Neural progenitor cell (in vitro differentiated cells): Measurements from ENCODE around the gene RTKN. TPM values are rescaled to one million over a fixed set of nuclear protein-coding genes. Genes with fewer than 3 reads are reported as not detected.

Source experiments
- DNase-seq: peaks from one replicate; pipeline ENCODE4 v3.0.0-alpha.2; 2016; ENCODE audit warnings: low spot score
- H2AFZ ChIP-seq: fragments of 200-600 bp; sonication (generic); replicated peaks from 2 replicates; pipeline ENCODE4 v1.6.1; 2016; ENCODE audit warnings: antibody characterized with exemption
- H3F3A ChIP-seq: fragments of 200-600 bp; sonication (generic); 2 replicates; pipeline ENCODE4 v1.6.1; 2016; ENCODE audit warnings: antibody characterized with exemption, low read depth
- H3K27ac ChIP-seq: fragments of 200-600 bp; sonication (generic); 2 replicates; pipeline ENCODE4 v1.5.1; 2016; ENCODE audit warnings: mild to moderate bottlenecking
- H3K27me3 ChIP-seq: fragments of 200-600 bp; sonication (generic); 2 replicates; pipeline ENCODE4 v1.6.1; 2016; ENCODE audit warnings: mild to moderate bottlenecking, moderate library complexity
- H3K36me3 ChIP-seq: fragments of 200-600 bp; sonication (generic); 2 replicates; pipeline ENCODE4 v1.5.1; 2016
- H3K4me1 ChIP-seq: fragments of 200-600 bp; sonication (generic); 2 replicates; pipeline ENCODE4 v1.6.1; 2016; ENCODE audit warnings: mixed run types
- H3K4me2 ChIP-seq: fragments of 200-600 bp; sonication (generic); 2 replicates; pipeline ENCODE4 v1.6.1; 2016
- H3K4me3 ChIP-seq: fragments of 200-600 bp; sonication (generic); 2 replicates; pipeline ENCODE4 v1.5.1; 2016
- H3K79me2 ChIP-seq: fragments of 200-600 bp; sonication (generic); 2 replicates; pipeline ENCODE4 v1.6.1; 2016; ENCODE audit warnings: low read depth
- H3K9ac ChIP-seq: fragments of 200-600 bp; sonication (generic); 2 replicates; pipeline ENCODE4 v1.6.1; 2016
- H3K9me3 ChIP-seq: fragments of 200-600 bp; sonication (generic); 2 replicates; pipeline ENCODE4 v1.5.1; 2016; ENCODE audit warnings: low read depth
- H4K20me1 ChIP-seq: fragments of 200-600 bp; sonication (generic); 2 replicates; pipeline ENCODE4 v1.6.1; 2016; ENCODE audit warnings: low read depth
- H3K27ac Mint-ChIP-seq: 3 replicates; pipeline ENCODE4 v1.8.0; 2021; ENCODE audit warnings: mixed read lengths
- H3K27me3 Mint-ChIP-seq: 2 replicates; pipeline ENCODE4 v1.8.0; 2022; ENCODE audit warnings: low read depth, mild to moderate bottlenecking, inconsistent platforms, moderate library complexity, mixed read lengths; ENCODE audit not compliant: insufficient read depth
- H3K36me3 Mint-ChIP-seq: 3 replicates; pipeline ENCODE4 v1.8.0; 2021; ENCODE audit warnings: mixed read lengths
- H3K4me1 Mint-ChIP-seq: 3 replicates; pipeline ENCODE4 v1.8.0; 2021; ENCODE audit warnings: mixed read lengths
- H3K4me3 Mint-ChIP-seq: 3 replicates; pipeline ENCODE4 v1.8.0; 2021; ENCODE audit warnings: mild to moderate bottlenecking, moderate library complexity, mixed read lengths
- H3K9me3 Mint-ChIP-seq: 3 replicates; pipeline ENCODE4 v1.8.0; 2020; ENCODE audit warnings: mixed read lengths
- EZH2 ChIP-seq: fragments of 200-600 bp; sonication (generic); IDR thresholded peaks from 2 replicates; pipeline ENCODE4 v1.6.1; 2017; ENCODE audit warnings: antibody characterized with exemption, mild to moderate bottlenecking, moderate library complexity
- EZH2phosphoT487 ChIP-seq: fragments of 200-600 bp; sonication (generic); IDR thresholded peaks from 2 replicates; pipeline ENCODE4 v1.6.1; 2017; ENCODE audit warnings: antibody characterized with exemption
- total RNA-seq: library from RNA; depleted of rRNA; stranded (reverse); fragments of >200 nt; gene quantifications from 2 replicates; pipeline ENCODE4 v1.2.3, GENCODE V29; 2015; ENCODE audit warnings: low replicate concordance
- TF ChIP-seq, protein P1 (sequence below): fragments of 200-600 bp; sonication (generic); IDR thresholded peaks from 2 replicates; pipeline ENCODE4 v1.5.1; 2017; ENCODE audit warnings: antibody characterized with exemption, mild to moderate bottlenecking

Gene RTKN
- 11.4 and 40.0 TPM in 2 replicates for total RNA-seq

DNA sequence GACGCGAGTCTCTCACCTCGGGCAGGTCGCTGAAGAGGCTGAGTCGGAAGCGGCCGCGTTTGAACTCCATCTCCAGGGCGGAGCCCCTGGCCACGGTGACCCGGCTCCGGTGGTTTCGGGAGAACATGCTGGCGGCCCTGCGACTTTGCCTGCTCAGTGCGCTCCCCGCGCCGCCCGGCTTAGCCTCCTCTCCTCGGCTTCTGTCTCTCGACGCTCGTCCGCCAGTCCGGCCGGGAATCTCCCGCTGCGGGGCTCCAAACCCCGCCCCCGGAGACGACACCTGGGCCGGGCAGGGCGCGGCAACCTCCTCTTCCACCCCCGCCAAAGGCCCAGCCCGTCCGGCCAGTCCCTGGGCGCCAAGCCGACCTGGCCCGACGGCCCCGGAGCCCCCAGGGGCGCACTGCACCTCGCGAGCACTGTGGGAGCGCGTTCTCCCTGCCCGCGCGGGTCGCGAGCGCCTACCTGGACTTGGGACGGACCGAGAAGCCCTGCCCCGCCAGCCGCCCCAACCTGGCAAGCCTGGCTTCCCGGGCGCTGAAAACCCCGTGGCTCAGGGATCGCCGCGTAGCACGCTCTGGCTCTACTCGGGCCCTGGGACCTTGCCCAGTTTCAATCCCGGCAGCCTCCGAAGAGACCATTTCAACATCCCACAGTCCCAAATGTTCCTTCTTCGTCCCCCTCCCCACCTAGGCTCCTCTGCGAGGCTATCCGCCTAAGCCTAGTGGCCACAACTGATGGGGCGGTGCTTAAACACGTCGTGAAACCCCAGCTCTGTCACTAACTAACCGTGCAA is at the start of gene RTKN:
RTKN (minus strand) TSS at position 248 of the 793 bp plus-strand sequence; CDS start at position 127, 121 bp downstream.
- peaks cover 29% of the 10 kb centered on the region for H3K27me3 Mint-ChIP-seq
- H3K4me1 Mint-ChIP-seq, result peaks cover 36% of the 10 kb centered on the region
- peaks cover 18% of the 10 kb centered on the region for H3K4me1 ChIP-seq
- H3K36me3 Mint-ChIP-seq, result peaks cover 4% of the 10 kb centered on the region
- peak within 1 kb of the TSS; percentile 36 for H3K9ac ChIP-seq
- H2AFZ ChIP-seq, result peak within 1 kb of the TSS; percentile 92
- peak within 1 kb of the TSS; percentile 92 for H3K4me3 Mint-ChIP-seq
- H3K4me2 ChIP-seq, result peak within 1 kb of the TSS; percentile 98
- H3K9me3 ChIP-seq, result no peaks in the 10 kb centered on the region
- TF ChIP-seq, protein P1, sequence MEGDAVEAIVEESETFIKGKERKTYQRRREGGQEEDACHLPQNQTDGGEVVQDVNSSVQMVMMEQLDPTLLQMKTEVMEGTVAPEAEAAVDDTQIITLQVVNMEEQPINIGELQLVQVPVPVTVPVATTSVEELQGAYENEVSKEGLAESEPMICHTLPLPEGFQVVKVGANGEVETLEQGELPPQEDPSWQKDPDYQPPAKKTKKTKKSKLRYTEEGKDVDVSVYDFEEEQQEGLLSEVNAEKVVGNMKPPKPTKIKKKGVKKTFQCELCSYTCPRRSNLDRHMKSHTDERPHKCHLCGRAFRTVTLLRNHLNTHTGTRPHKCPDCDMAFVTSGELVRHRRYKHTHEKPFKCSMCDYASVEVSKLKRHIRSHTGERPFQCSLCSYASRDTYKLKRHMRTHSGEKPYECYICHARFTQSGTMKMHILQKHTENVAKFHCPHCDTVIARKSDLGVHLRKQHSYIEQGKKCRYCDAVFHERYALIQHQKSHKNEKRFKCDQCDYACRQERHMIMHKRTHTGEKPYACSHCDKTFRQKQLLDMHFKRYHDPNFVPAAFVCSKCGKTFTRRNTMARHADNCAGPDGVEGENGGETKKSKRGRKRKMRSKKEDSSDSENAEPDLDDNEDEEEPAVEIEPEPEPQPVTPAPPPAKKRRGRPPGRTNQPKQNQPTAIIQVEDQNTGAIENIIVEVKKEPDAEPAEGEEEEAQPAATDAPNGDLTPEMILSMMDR, result peak; percentile 17
- TF ChIP-seq EZH2phosphoT487, result peak; percentile 25
- TF ChIP-seq EZH2, result peak; percentile 50
- H3K27ac ChIP-seq, result peak within 1 kb of the TSS; percentile 98
- H3K36me3 ChIP-seq, result no peaks in the 10 kb centered on the region
- peak within 1 kb of the TSS; percentile 83 for H3K27ac Mint-ChIP-seq
- peak; percentile 84 for DNase-seq
- H3K79me2 ChIP-seq, result peaks cover 31% of the 10 kb centered on the region
- H4K20me1 ChIP-seq, result peaks cover 17% of the 10 kb centered on the region
- H3F3A ChIP-seq, result peaks cover 39% of the 10 kb centered on the region
- no peaks in the 10 kb centered on the region for H3K9me3 Mint-ChIP-seq
- peaks cover 22% of the 10 kb centered on the region for H3K27me3 ChIP-seq
- H3K4me3 ChIP-seq, result peak within 1 kb of the TSS; percentile 77

DNA sequence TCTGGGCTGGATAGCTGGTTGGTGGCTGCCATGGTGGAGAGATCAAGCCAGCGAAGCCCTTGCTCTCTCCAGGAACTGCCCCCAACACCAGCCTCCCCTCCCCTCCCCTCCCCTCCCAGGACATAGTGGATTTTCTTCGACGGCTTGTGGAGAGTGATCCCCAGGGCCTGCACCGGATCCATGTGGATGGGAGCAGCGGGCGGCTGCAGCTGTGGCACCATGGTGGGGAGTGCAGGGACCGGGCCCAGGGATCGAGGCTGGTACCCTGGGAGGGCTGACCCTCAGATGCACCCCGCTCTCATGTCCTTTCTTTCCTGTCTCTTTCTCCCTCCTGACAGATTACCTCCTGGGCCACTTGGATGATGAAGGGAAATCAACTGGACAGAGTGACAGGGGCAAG is 48.2 kb upstream of the RTKN start:
- Mint-ChIP-seq H3K27ac (no peak overlapping the region), H3K36me3 (peaks cover 28% of the 10 kb centered on the region)

GRCh38 chr2:74488643-74489481 is 47.1 kb upstream of the RTKN start:
- Mint-ChIP-seq H3K36me3 (peaks cover 28% of the 10 kb centered on the region), H3K27ac (no peak overlapping the region), H3K4me1 (no peaks in the 10 kb centered on the region), H3K9me3 (no peaks in the 10 kb centered on the region), H3K4me3 (no peak overlapping the region), H3K27me3 (no peaks in the 10 kb centered on the region)
- Histone ChIP-seq H3K4me1 (no peaks in the 10 kb centered on the region), H3K27ac (no peak overlapping the region), H3K36me3 (no peaks in the 10 kb centered on the region), H3K79me2 (peaks cover 6% of the 10 kb centered on the region), H3K4me3 (no peak overlapping the region), H4K20me1 (peaks cover 4% of the 10 kb centered on the region), H3K9me3 (no peaks in the 10 kb centered on the region), H3F3A (no peaks in the 10 kb centered on the region), H3K4me2 (no peak overlapping the region), H3K27me3 (no peaks in the 10 kb centered on the region), H3K9ac (no peak overlapping the region), H2AFZ (no peak overlapping the region)
- no peak for DNase-seq
- no peak for TF ChIP-seq EZH2
- TF ChIP-seq, protein P1, result no peak
- TF ChIP-seq EZH2phosphoT487, result no peak

More for the DNA sequence above, 48.2 kb upstream of the RTKN start:
- Histone ChIP-seq H3K27ac (no peak overlapping the region), H3K4me1 (no peaks in the 10 kb centered on the region), H3K27me3 (peaks cover 9% of the 10 kb centered on the region), H3K4me2 (no peak overlapping the region), H3F3A (no peaks in the 10 kb centered on the region), H3K9me3 (no peaks in the 10 kb centered on the region), H3K79me2 (no peaks in the 10 kb centered on the region), H2AFZ (no peak overlapping the region), H3K4me3 (no peak overlapping the region), H3K9ac (no peak overlapping the region), H3K36me3 (no peaks in the 10 kb centered on the region), H4K20me1 (peaks cover 4% of the 10 kb centered on the region)
- TF ChIP-seq EZH2 (no peak), EZH2phosphoT487 (no peak)
- TF ChIP-seq, protein P1, result no peak
- DNase-seq, result no peak
- Mint-ChIP-seq H3K4me1 (no peaks in the 10 kb centered on the region), H3K4me3 (no peak overlapping the region), H3K27me3 (no peaks in the 10 kb centered on the region), H3K9me3 (no peaks in the 10 kb centered on the region)
